GM19238 (cell line): ENCODE results near the gene ZBTB16.

Experiments used
- DNase-seq: peaks from one replicate; pipeline ENCODE4 v3.0.0; 2011; ENCODE audit warnings: low spot score; ENCODE audit not compliant: insufficient read length

The ZBTB16 gene

GRCh38 chr11:114297806-114298709 lies 238.5 kb downstream of the ZBTB16 start:
- DNase-seq: no peak

DNA sequence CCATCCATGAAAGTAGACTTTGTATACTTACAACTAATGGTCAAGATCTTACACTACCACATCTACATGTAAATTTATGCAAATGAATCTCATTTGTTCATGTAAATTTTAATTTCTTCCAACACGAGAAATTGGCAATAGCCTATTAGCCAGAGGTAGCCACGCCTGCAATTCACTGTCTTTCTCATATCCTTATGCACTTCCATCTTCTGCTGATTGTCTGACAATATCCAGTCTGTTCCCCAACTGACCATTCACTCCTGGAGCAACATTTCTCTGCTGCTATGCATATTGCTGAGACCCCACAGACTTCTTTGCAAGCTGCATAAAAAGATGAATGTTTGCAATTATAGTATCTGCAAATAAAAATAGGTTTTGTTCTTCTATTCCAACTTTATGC lies 239.2 kb downstream of the ZBTB16 start:
- DNase-seq: no peak
